Tibial nerve (tissue), 4 donors: Measurements from ENCODE around the gene IL1RAP. TPM values are rescaled to one million over a fixed set of nuclear protein-coding genes. Genes with fewer than 3 reads are reported as not detected.
"Not testable (repeated sequence)": the region's sequence is repeated elsewhere in the genome, so short reads cannot be mapped to it uniquely, and the experiment has no call there.

Source experiments
- DNase-seq, 2 donors: peaks; one replicate each; pipeline ENCODE4 v3.0.0-alpha.2; 2019; ENCODE audit warnings: low spot score in 2 of 2
- H3K27ac ChIP-seq, 4 donors: fragments of 200-600 bp; sonication (generic) in 3 of 4; one replicate each; pipeline ENCODE4 v1.5.1; 2017 to 2019; ENCODE audit warnings: mild to moderate bottlenecking in 1 of 4
- H3K27me3 ChIP-seq, 2 donors: fragments of 200-600 bp; sonication (generic) in 1 of 2; one replicate each; pipeline versions ENCODE4 v1.5.1 to v1.6.0; 2017 to 2019
- H3K36me3 ChIP-seq, 3 donors: fragments of 200-600 bp; sonication (generic); one replicate each; pipeline ENCODE4 v1.5.1; 2018 to 2019
- H3K4me1 ChIP-seq, 4 donors: fragments of 200-600 bp; sonication (generic) in 3 of 4; one replicate each; pipeline ENCODE4 v1.5.1; 2017 to 2019
- H3K4me3 ChIP-seq, 4 donors: fragments of 200-600 bp; sonication (generic) in 3 of 4; one replicate each; pipeline ENCODE4 v1.5.1; 2017 to 2019; ENCODE audit warnings: mild to moderate bottlenecking in 1 of 4, moderate library complexity in 1 of 4
- H3K9me3 ChIP-seq, 4 donors: fragments of 200-600 bp; sonication (generic) in 3 of 4; one replicate each; pipeline ENCODE4 v1.5.1; 2017 to 2019
- CTCF ChIP-seq, 5 experiments: fragments of 200-600 bp in 3 of 5; fragments of 450-650 bp in 2 of 5; sonication (generic) in 3 of 5; IDR thresholded peaks; one replicate each; pipeline ENCODE4 v1.5.1; 2016 to 2019; ENCODE audit warnings: antibody characterized with exemption in 5 of 5, mild to moderate bottlenecking in 3 of 5, moderate library complexity in 2 of 5
- EP300 ChIP-seq, 2 donors: sonication (generic); formaldehyde crosslinking; IDR thresholded peaks; one replicate each; pipeline ENCODE4 v1.6.1; 2017; ENCODE audit warnings: antibody characterized with exemption in 2 of 2, mild to moderate bottlenecking in 1 of 2
- POLR2A ChIP-seq, 2 donors: fragments of 450-650 bp; IDR thresholded peaks; one replicate each; pipeline ENCODE4 v1.6.1; 2017; ENCODE audit warnings: antibody characterized with exemption in 2 of 2, mild to moderate bottlenecking in 2 of 2, moderate library complexity in 2 of 2
- WGBS, 2 donors: methylation state at CpG; one replicate each; pipeline ENCODE4 v1.1.5; 2018; 5-methylcytosine and 5-hydroxymethylcytosine counted together
- total RNA-seq, 4 donors: library from RNA; depleted of rRNA; stranded (reverse); fragments of >200 nt; gene quantifications; one replicate each; pipeline ENCODE4 v1.1.0, GENCODE V29; 2016

The IL1RAP gene
- total RNA-seq, 4 donors from 2014 or later = 7.2 to 24.5 (median 11.8) TPM

DNA sequence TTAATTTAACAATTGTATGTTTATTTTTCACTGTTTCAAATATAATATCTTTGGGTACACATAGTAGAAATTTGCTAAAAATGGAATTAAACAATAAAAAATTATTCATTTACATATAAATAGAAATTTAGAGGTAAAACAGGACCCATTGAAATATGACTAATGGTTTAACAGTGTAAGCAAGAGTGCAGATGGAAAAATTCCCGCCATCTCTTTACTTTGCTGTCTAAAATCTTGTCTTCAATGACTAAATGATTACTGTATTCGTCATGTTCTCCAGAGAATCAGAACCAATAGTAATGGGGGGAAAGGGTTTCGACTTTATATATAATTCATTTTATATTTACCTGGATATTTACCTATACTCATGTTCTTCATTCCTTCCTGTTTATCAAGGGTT is 163.1 kb downstream of the IL1RAP start:
- TF ChIP-seq CTCF (IDR thresholded peaks at IDR 0.05) = no peak
- DNase-seq = no peak
- peaks cover 0 to 6% (median 0%) of the 10 kb centered on the region in 4 donors for H3K9me3 ChIP-seq
- H3K4me3 ChIP-seq = no peak overlapping the region
- H3K36me3 ChIP-seq = no peaks in the 10 kb centered on the region
- WGBS, 2 donors = 91 to 94% methylated on average over 3 of the region's 3 CpGs
- no peak overlapping the region for H3K27ac ChIP-seq
- H3K4me1 ChIP-seq = peaks cover 0 to 7% (median 0%) of the 10 kb centered on the region in 4 donors
- H3K27me3 ChIP-seq = no peaks in the 10 kb centered on the region

- not testable (repeated sequence) for H3K9me3 ChIP-seq, H3K4me3 ChIP-seq, H3K27ac ChIP-seq, H3K4me1 ChIP-seq, DNase-seq, H3K36me3 ChIP-seq, H3K27me3 ChIP-seq
- 90 to 91% methylated on average over 7 of the region's 7 CpGs for WGBS, 2 donors
Observed at GRCh38 chr3:190677868-190678267, 164.0 kb downstream of the IL1RAP start.

GRCh38 chr3:190680691-190681090 is 166.8 kb downstream of the IL1RAP start:
- 94 to 97% methylated on average over 5 of the region's 5 CpGs for WGBS, 2 donors
- Histone ChIP-seq H3K36me3 (no peaks in the 10 kb centered on the region), H3K4me3 (no peak overlapping the region), H3K4me1 (no peaks in the 10 kb centered on the region), H3K27ac (no peak overlapping the region), H3K27me3 (no peaks in the 10 kb centered on the region), H3K9me3 (peaks cover 0 to 6% (median 0%) of the 10 kb centered on the region in 4 donors)
- DNase-seq = no peak
- TF ChIP-seq CTCF (IDR thresholded peaks at IDR 0.05) = no peak

DNA sequence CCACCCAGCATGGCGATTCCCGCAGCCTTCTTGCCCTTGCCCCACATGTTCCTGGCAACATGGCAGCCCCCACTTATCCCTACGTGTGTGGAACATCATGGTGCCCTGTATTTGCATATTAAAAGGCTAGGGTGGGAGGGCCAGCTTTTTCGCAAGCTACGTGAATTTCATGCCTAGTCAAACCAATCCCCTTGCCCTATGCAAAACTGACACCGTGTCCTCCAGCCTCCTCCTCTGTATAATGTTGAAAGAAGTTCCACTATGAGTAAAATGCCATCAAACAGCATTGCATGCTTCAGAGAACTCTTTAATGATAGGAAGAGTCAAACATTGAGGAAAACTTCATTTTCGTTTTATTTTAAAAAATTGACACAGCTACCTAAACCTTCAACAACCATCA is 170.9 kb downstream of the IL1RAP start:
- H3K4me1 ChIP-seq = no peaks in the 10 kb centered on the region
- no peaks in the 10 kb centered on the region for H3K9me3 ChIP-seq
- no peak overlapping the region for H3K27ac ChIP-seq
- H3K27me3 ChIP-seq = no peaks in the 10 kb centered on the region
- no peak for DNase-seq
- TF ChIP-seq POLR2A (IDR thresholded peaks at IDR 0.05) (no peak), EP300 (IDR thresholded peaks at IDR 0.05) (no peak), CTCF (IDR thresholded peaks at IDR 0.05) (no peak)
- WGBS, 2 donors = 85 to 95% methylated on average over 7 of the region's 7 CpGs
- no peak overlapping the region for H3K4me3 ChIP-seq
- no peaks in the 10 kb centered on the region for H3K36me3 ChIP-seq

DNA sequence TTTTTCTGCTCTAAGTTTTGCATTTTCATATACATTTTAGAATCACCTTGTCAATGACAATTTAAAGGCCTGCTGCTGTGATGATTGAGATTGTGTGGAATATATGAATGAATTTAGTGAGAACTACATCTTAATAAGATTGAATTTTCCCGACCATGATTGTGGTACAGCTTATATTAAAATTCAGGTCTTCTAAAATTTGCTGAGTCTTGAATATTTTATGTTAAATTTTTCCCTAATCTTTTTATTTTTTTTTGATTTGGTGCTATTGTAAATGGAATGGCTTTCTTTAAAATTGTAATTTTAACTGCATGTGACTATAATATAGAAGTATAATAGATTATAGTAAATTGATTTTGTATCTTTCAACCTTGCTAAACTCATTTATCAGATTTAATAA is 172.1 kb downstream of the IL1RAP start:
- no peak for TF ChIP-seq CTCF (IDR thresholded peaks at IDR 0.05)
- TF ChIP-seq EP300 (IDR thresholded peaks at IDR 0.05) = no peak
- no peak for TF ChIP-seq POLR2A (IDR thresholded peaks at IDR 0.05)
- Histone ChIP-seq H3K36me3 (no peaks in the 10 kb centered on the region), H3K4me3 (no peak overlapping the region), H3K27me3 (no peaks in the 10 kb centered on the region), H3K27ac (no peak overlapping the region), H3K9me3 (no peaks in the 10 kb centered on the region), H3K4me1 (no peaks in the 10 kb centered on the region)
- WGBS, 2 donors = 88 to 91% methylated on average over 1 of the region's 1 CpG
- DNase-seq = no peak

GRCh38 chr3:190690246-190690645 is 176.4 kb downstream of the IL1RAP start:
- no peak overlapping the region for H3K27ac ChIP-seq
- WGBS, 2 donors = 71 to 76% methylated on average over 6 of the region's 6 CpGs
- no peak for DNase-seq
- no peak overlapping the region for H3K4me3 ChIP-seq
- no peaks in the 10 kb centered on the region for H3K27me3 ChIP-seq
- TF ChIP-seq CTCF (IDR thresholded peaks at IDR 0.05) (no peak), EP300 (IDR thresholded peaks at IDR 0.05) (no peak), POLR2A (IDR thresholded peaks at IDR 0.05) (no peak)
- H3K9me3 ChIP-seq = no peaks in the 10 kb centered on the region
- H3K36me3 ChIP-seq = no peaks in the 10 kb centered on the region
- no peaks in the 10 kb centered on the region for H3K4me1 ChIP-seq
